ENCODE results near the gene TMEM18. TPM values are rescaled to one million over a fixed set of nuclear protein-coding genes. Genes with fewer than 3 reads are reported as not detected.

Gene TMEM18
- total and polyA plus RNA-seq, 9 of the 15 experiments (the other 6 are each of a cell fraction or from before 2014, with no cell fraction given) = 12.8 to 55.9 (median 21.8) TPM

DNA sequence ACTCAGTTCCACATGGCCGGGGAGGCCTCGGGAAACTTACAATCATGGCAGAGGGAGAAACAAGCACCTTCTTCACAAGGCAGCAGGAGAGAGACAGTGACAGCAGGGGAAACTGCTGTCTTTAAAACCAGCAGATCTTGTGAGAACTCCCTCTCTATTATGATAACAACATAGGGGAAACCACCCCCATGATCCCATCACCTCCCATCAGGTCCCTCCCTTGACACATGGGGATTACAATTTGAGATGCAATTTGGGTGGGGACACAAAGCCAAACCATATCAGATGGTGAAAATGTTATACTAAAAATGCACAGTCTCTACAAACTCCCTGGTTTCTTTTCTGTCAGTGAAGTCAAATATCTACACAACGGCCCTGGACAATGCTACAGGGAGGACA is 9.2 kb downstream of the TMEM18 start:
- intact Hi-C loops (cut with micrococcal nuclease) (no loop called here), in situ Hi-C loops (cut with MboI) (no loop called here)
- Histone ChIP-seq H2AFZ (ENCODE audit: low read depth, low read length) (no peak overlapping the region), H3K9me3 (replicated peaks; ENCODE audit: control insufficient read depth, insufficient read depth, low read depth, low read length) (no peaks in the 10 kb centered on the region; the same call in 1 of the 2 replicates), H3K27ac (ENCODE audit: extremely low read depth, low read depth, low read length) (no peak overlapping the region), H3K4me2 (ENCODE audit: insufficient read depth, low read length) (no peak overlapping the region), H3K9me1 (ENCODE audit: control insufficient read depth, insufficient read depth, low read length) (no peaks in the 10 kb centered on the region), H3K27me3 (ENCODE audit: control insufficient read depth in 2 of 2, insufficient read depth in 2 of 2, low read length in 2 of 2) (no peaks in the 10 kb centered on the region), H3K4me3 (no peak overlapping the region), H3K36me3 (ENCODE audit: control insufficient read depth, insufficient read depth, low read length) (peaks cover 48% of the 10 kb centered on the region; the same call in 2 of the 3 replicates), H4K20me1 (replicated peaks; ENCODE audit: control insufficient read depth, insufficient read depth, low read length) (no peaks in the 10 kb centered on the region), H3K79me2 (ENCODE audit: control insufficient read depth, insufficient read depth, low read length) (peaks cover 1% of the 10 kb centered on the region; the same call in 1 of the 3 replicates), H3K4me1 (replicated peaks in 1 of 2; ENCODE audit: control insufficient read depth in 2 of 2, insufficient read depth in 2 of 2, low read length in 2 of 2) (peaks cover 0 to 2% of the 10 kb centered on the region in 2 experiments; a peak in 1 of 5 replicates), H3K9ac (ENCODE audit: insufficient read depth in 1 of 2, low read depth in 2 of 2, low read length in 2 of 2) (no peak overlapping the region)
- TF ChIP-seq XRCC3 (IDR thresholded peaks at IDR 0.05) = no peak
- TF ChIP-seq ZNF146 (CRISPR knock-in tag; IDR thresholded peaks at IDR 0.05; ENCODE audit: unreplicated experiment) = no peak
- no peak for TF ChIP-seq MTA3 (IDR thresholded peaks at IDR 0.05; ENCODE audit: borderline replicate concordance)
- TF ChIP-seq CCAR2 (IDR thresholded peaks at IDR 0.05; ENCODE audit: low read depth, low read length) = no peak
- TF ChIP-seq, protein P1, sequence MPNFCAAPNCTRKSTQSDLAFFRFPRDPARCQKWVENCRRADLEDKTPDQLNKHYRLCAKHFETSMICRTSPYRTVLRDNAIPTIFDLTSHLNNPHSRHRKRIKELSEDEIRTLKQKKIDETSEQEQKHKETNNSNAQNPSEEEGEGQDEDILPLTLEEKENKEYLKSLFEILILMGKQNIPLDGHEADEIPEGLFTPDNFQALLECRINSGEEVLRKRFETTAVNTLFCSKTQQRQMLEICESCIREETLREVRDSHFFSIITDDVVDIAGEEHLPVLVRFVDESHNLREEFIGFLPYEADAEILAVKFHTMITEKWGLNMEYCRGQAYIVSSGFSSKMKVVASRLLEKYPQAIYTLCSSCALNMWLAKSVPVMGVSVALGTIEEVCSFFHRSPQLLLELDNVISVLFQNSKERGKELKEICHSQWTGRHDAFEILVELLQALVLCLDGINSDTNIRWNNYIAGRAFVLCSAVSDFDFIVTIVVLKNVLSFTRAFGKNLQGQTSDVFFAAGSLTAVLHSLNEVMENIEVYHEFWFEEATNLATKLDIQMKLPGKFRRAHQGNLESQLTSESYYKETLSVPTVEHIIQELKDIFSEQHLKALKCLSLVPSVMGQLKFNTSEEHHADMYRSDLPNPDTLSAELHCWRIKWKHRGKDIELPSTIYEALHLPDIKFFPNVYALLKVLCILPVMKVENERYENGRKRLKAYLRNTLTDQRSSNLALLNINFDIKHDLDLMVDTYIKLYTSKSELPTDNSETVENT (CRISPR knock-in tag; IDR thresholded peaks at IDR 0.05) = no peak
- TF ChIP-seq, protein P2, sequence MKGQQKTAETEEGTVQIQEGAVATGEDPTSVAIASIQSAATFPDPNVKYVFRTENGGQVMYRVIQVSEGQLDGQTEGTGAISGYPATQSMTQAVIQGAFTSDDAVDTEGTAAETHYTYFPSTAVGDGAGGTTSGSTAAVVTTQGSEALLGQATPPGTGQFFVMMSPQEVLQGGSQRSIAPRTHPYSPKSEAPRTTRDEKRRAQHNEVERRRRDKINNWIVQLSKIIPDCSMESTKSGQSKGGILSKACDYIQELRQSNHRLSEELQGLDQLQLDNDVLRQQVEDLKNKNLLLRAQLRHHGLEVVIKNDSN (CRISPR knock-in tag; IDR thresholded peaks at IDR 0.05) = no peak
- TF ChIP-seq MIER1 (IDR thresholded peaks at IDR 0.05; ENCODE audit: low read depth) = no peak
- TF ChIP-seq, protein P3, sequence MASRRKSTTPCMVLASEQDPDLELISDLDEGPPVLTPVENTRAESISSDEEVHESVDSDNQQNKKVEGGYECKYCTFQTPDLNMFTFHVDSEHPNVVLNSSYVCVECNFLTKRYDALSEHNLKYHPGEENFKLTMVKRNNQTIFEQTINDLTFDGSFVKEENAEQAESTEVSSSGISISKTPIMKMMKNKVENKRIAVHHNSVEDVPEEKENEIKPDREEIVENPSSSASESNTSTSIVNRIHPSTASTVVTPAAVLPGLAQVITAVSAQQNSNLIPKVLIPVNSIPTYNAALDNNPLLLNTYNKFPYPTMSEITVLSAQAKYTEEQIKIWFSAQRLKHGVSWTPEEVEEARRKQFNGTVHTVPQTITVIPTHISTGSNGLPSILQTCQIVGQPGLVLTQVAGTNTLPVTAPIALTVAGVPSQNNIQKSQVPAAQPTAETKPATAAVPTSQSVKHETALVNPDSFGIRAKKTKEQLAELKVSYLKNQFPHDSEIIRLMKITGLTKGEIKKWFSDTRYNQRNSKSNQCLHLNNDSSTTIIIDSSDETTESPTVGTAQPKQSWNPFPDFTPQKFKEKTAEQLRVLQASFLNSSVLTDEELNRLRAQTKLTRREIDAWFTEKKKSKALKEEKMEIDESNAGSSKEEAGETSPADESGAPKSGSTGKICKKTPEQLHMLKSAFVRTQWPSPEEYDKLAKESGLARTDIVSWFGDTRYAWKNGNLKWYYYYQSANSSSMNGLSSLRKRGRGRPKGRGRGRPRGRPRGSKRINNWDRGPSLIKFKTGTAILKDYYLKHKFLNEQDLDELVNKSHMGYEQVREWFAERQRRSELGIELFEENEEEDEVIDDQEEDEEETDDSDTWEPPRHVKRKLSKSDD (conservative IDR thresholded peaks at IDR 0.05; ENCODE audit: low read length) = no peak
- TF ChIP-seq C11orf30 (IDR thresholded peaks at IDR 0.05; ENCODE audit: low read depth) = no peak
- TF ChIP-seq RBM39 (optimal IDR thresholded peaks at IDR 0.05; ENCODE audit: low read depth, low read length) = no peak
- no peak for TF ChIP-seq SRSF7 (optimal IDR thresholded peaks at IDR 0.05; ENCODE audit: low read depth, low read length)
- no peak for TF ChIP-seq HNRNPLL (IDR thresholded peaks at IDR 0.05; ENCODE audit: low read depth, low read length, poor library complexity, severe bottlenecking)
- TF ChIP-seq, protein P4, sequence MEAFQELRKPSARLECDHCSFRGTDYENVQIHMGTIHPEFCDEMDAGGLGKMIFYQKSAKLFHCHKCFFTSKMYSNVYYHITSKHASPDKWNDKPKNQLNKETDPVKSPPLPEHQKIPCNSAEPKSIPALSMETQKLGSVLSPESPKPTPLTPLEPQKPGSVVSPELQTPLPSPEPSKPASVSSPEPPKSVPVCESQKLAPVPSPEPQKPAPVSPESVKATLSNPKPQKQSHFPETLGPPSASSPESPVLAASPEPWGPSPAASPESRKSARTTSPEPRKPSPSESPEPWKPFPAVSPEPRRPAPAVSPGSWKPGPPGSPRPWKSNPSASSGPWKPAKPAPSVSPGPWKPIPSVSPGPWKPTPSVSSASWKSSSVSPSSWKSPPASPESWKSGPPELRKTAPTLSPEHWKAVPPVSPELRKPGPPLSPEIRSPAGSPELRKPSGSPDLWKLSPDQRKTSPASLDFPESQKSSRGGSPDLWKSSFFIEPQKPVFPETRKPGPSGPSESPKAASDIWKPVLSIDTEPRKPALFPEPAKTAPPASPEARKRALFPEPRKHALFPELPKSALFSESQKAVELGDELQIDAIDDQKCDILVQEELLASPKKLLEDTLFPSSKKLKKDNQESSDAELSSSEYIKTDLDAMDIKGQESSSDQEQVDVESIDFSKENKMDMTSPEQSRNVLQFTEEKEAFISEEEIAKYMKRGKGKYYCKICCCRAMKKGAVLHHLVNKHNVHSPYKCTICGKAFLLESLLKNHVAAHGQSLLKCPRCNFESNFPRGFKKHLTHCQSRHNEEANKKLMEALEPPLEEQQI (IDR thresholded peaks at IDR 0.05) = no peak
- no TSS peak for BruUV-seq (replicated peaks)
- DNase-seq (ENCODE audit: extremely low read depth in 1 of 4, low spot score in 3 of 4) (no peak), ATAC-seq (no peak), FAIRE-seq (no peak)
- ChIA-PET CTCF (ENCODE audit: low intra/inter-chr PET ratio) (no interaction called here), POLR2A (interaction anchor here (2.0 kb wide), 1 partner anchor 9 kb away, joined by 5 read pairs; the partner anchor contains the start of gene TMEM18)
- WGBS (ENCODE audit: insufficient coverage, low coverage, missing lambda C conversion rate) = 94% methylated on average over 3 of the region's 3 CpGs

Data from K562 (cell line).